K562 (cell line): ENCODE measurements around the gene LPCAT2. TPM values are rescaled to one million over a fixed set of nuclear protein-coding genes. Genes with fewer than 3 reads are reported as not detected.

ENCODE experiments used
- ATAC-seq: fragments of 200-7000 bp; cut with Tn5 transposase; 3 replicates; pipeline ENCODE4 v1.9.1; 2020; ENCODE audit warnings: moderate library complexity
- BruUV-seq: library from RNA; stranded (reverse); fragments of 400-500 nt; replicated peaks from 2 replicates; lab custom pipeline; 2021; lab: Mats Ljungman, UMichigan
- CTCF ChIA-PET: fragments of 300-600 bp; formaldehyde crosslinking; extraction: SDS; loops from one replicate; lab custom pipeline; 2021; ENCODE audit warnings: low intra/inter-chr PET ratio; lab: Yijun Ruan, JAX
- POLR2A ChIA-PET: fragments of 300-600, 350-650 bp; sonication (Branson Sonifier 250); formaldehyde crosslinking; extraction: SDS; loops from one replicate; lab custom pipeline; 2021; ENCODE audit warnings: antibody characterized with exemption, inconsistent platforms; lab: Yijun Ruan, JAX
- DNase-seq, 4 experiments: peaks; one replicate each; pipeline versions ENCODE4 v3.0.0 to v3.0.0-alpha.2; 2011 to 2018; ENCODE audit warnings: low spot score in 3 of 4, mixed read lengths in 3 of 4; ENCODE audit errors: extremely low read depth in 1 of 4
- FAIRE-seq: peaks from 2 replicates; lab custom pipeline; 2011; peaks lifted over from hg19 to GRCh38; lab: Jason Lieb, UNC
- H2AFZ ChIP-seq: 2 replicates; pipeline ENCODE4 v1.6.0; 2011; ENCODE audit warnings: low read depth, low read length, control low read depth, inconsistent platforms
- H3K27ac ChIP-seq: fragments of 200-600 bp; 3 replicates; pipeline ENCODE4 v1.8.0; 2011; ENCODE audit warnings: low read depth, mild to moderate bottlenecking, control low read depth, inconsistent platforms, low read length, moderate library complexity, mixed read lengths; ENCODE audit errors: extremely low read depth
- H3K27me3 ChIP-seq, 2 experiments: fragments of 300-600 bp in 1 of 2; 2 replicates in 1 of 2; 3 replicates in 1 of 2; pipeline versions ENCODE4 v1.6.0 to v1.8.0; 2011; ENCODE audit warnings: inconsistent platforms in 2 of 2, low read length in 2 of 2, mild to moderate bottlenecking in 1 of 2, mixed read lengths in 1 of 2, moderate library complexity in 1 of 2; ENCODE audit not compliant: control insufficient read depth in 2 of 2, insufficient read depth in 2 of 2
- H3K36me3 ChIP-seq: fragments of 300-600 bp; 3 replicates; pipeline ENCODE4 v1.8.0; 2011; ENCODE audit warnings: mild to moderate bottlenecking, low read length, inconsistent platforms; ENCODE audit not compliant: control insufficient read depth, insufficient read depth
- H3K4me1 ChIP-seq, 2 experiments: fragments of 200-600 bp in 1 of 2; replicated peaks in 1 of 2; 2 replicates in 1 of 2; 3 replicates in 1 of 2; pipeline versions ENCODE4 v1.5.1 to v1.8.0; 2011; ENCODE audit warnings: inconsistent platforms in 2 of 2, low read length in 2 of 2, mild to moderate bottlenecking in 1 of 2, mixed read lengths in 1 of 2, moderate library complexity in 1 of 2; ENCODE audit not compliant: control insufficient read depth in 2 of 2, insufficient read depth in 2 of 2
- H3K4me2 ChIP-seq: 2 replicates; pipeline ENCODE4 v1.6.1; 2011; ENCODE audit warnings: low read length, control low read depth, inconsistent platforms, mixed read lengths; ENCODE audit not compliant: insufficient read depth
- H3K4me3 ChIP-seq: fragments of 200-600 bp; sonication (generic), shearing (Covaris generic); 2 replicates; pipeline ENCODE4 v1.5.1; 2016; ENCODE audit warnings: control low read depth, inconsistent platforms
- H3K79me2 ChIP-seq: fragments of 200-600 bp; 3 replicates; pipeline ENCODE4 v1.8.0; 2011; ENCODE audit warnings: low read length, inconsistent platforms; ENCODE audit not compliant: control insufficient read depth, insufficient read depth
- H3K9ac ChIP-seq, 2 experiments: 2 replicates each; pipeline versions ENCODE4 v1.6.0 to v1.6.1; 2011; ENCODE audit warnings: low read depth in 2 of 2, low read length in 2 of 2, control low read depth in 1 of 2, inconsistent platforms in 1 of 2, mild to moderate bottlenecking in 1 of 2, mixed read lengths in 1 of 2; ENCODE audit not compliant: insufficient read depth in 1 of 2
- H3K9me1 ChIP-seq: one replicate; pipeline ENCODE4 v1.6.0; 2011; ENCODE audit warnings: inconsistent platforms, mild to moderate bottlenecking, low read length, moderate library complexity; ENCODE audit not compliant: control insufficient read depth, insufficient read depth
- H3K9me3 ChIP-seq: replicated peaks from 2 replicates; pipeline ENCODE4 v1.5.1; 2011; ENCODE audit warnings: low read depth, low read length, inconsistent platforms; ENCODE audit not compliant: control insufficient read depth, insufficient read depth
- H4K20me1 ChIP-seq: replicated peaks from 2 replicates; pipeline ENCODE4 v1.6.1; 2011; ENCODE audit warnings: low read length, inconsistent platforms, mixed read lengths; ENCODE audit not compliant: control insufficient read depth, insufficient read depth
- ATF1 ChIP-seq, 2 experiments: fragments of 450-650 bp in 1 of 2; IDR thresholded peaks; 2 replicates each; pipeline ENCODE4 v1.6.1; 2016; ENCODE audit warnings: missing compliant biosample characterization in 1 of 2, missing genetic modification characterization in 1 of 2
- CBX1 ChIP-seq: sonication (generic); IDR thresholded peaks from 2 replicates; pipeline ENCODE4 v1.6.1; 2016; ENCODE audit warnings: antibody characterized with exemption, low read depth, mild to moderate bottlenecking
- CCNT2 ChIP-seq: IDR thresholded peaks from 2 replicates; pipeline ENCODE4 v1.6.1; 2011; ENCODE audit warnings: borderline replicate concordance, low read depth, mild to moderate bottlenecking, moderate library complexity, mixed read lengths, low read length; ENCODE audit not compliant: insufficient read length; ENCODE audit errors: extremely low read depth
- HMGN3 ChIP-seq: IDR thresholded peaks from 2 replicates; pipeline ENCODE4 v1.6.1; 2011; ENCODE audit warnings: borderline replicate concordance, low read depth, mild to moderate bottlenecking, mixed read lengths, low read length; ENCODE audit not compliant: insufficient read length; ENCODE audit errors: extremely low read depth
- IRF2 ChIP-seq: sonication (generic); formaldehyde crosslinking; IDR thresholded peaks from 2 replicates; pipeline ENCODE4 v1.8.1; 2022; ENCODE audit warnings: mild to moderate bottlenecking, missing genetic modification reagents
- MAZ ChIP-seq, 2 experiments: fragments of 450-650 bp in 1 of 2; sonication (generic) in 1 of 2; formaldehyde crosslinking; IDR thresholded peaks in 1 of 2; conservative IDR thresholded peaks in 1 of 2; 2 replicates each; pipeline versions ENCODE4 v1.4.0 to v1.5.0; 2020; ENCODE audit warnings: mild to moderate bottlenecking in 1 of 2, missing genetic modification reagents in 1 of 2
- MED1 ChIP-seq: sonication (generic); formaldehyde crosslinking; IDR thresholded peaks from 2 replicates; pipeline ENCODE4 v1.8.1; 2023; ENCODE audit warnings: missing genetic modification reagents, borderline replicate concordance
- PHTF2 ChIP-seq: fragments of 250-450 bp; sonication (Bioruptor Pico); IDR thresholded peaks from 2 replicates; pipeline ENCODE4 v1.5.0; 2021; ENCODE audit warnings: mild to moderate bottlenecking
- SPI1 ChIP-seq: IDR thresholded peaks from 2 replicates; pipeline ENCODE4 v1.6.1; 2011; ENCODE audit warnings: low read depth, low read length, control low read depth, borderline replicate concordance
- TEAD4 ChIP-seq, 2 experiments: sonication (generic) in 1 of 2; formaldehyde crosslinking in 1 of 2; IDR thresholded peaks; 2 replicates each; pipeline versions ENCODE4 v1.6.1 to v1.8.0; 2012 to 2022; ENCODE audit warnings: borderline replicate concordance in 1 of 2, inconsistent platforms in 1 of 2, low read length in 1 of 2, mild to moderate bottlenecking in 1 of 2, missing genetic modification reagents in 1 of 2
- ZNF431 ChIP-seq: sonication (generic); formaldehyde crosslinking; IDR thresholded peaks from 2 replicates; pipeline ENCODE4 v1.8.0; 2022; ENCODE audit warnings: mild to moderate bottlenecking, missing genetic modification reagents
- ZNF79 ChIP-seq: fragments of 250-450 bp; sonication (Bioruptor Pico); IDR thresholded peaks from 2 replicates; pipeline ENCODE4 v1.4.0; 2020; ENCODE audit warnings: low read depth, mild to moderate bottlenecking, moderate library complexity
- WGBS: fragments of 100-300 bp; shearing (Covaris generic); methylation state at CpG from one replicate; pipeline ENCODE4 v1.1.6; 2016; ENCODE audit warnings: low coverage, mixed read lengths; ENCODE audit not compliant: insufficient coverage; ENCODE audit errors: missing lambda C conversion rate; 5-methylcytosine and 5-hydroxymethylcytosine counted together
- in situ Hi-C: fragments of 300-500 bp; cut with MboI; formaldehyde crosslinking; loops from 4 replicates; pipeline ENCODE4 v1.15.0; 2018; ENCODE audit warnings: inconsistent platforms, mixed read lengths
- intact Hi-C: fragments of 100-400 bp; cut with micrococcal nuclease; formaldehyde crosslinking; loops from 2 replicates; pipeline ENCODE4 v1.14.2; 2022
- polyA plus RNA-seq, 8 experiments: library from polyadenylated mRNA; depleted of rRNA in 4 of 8; stranded (reverse) in 5 of 8; unstranded in 3 of 8; fragments of >200 nt; fragmentation: Nextera tagmentation in 2 of 8; fragmentation: Illumina TruSeq in 1 of 8; extraction: Ambion mirVana in 2 of 8; extraction: Trizol in 1 of 8; gene quantifications; 2 replicates each; pipeline versions ENCODE4 v1.2.1 to v1.2.3, GENCODE V29; 2011 to 2014; ENCODE audit warnings: inconsistent platforms in 1 of 8, missing spikeins in 1 of 8
- total RNA-seq, 7 experiments: library from RNA; depleted of rRNA in 6 of 7; stranded (reverse); fragments of >200 nt in 6 of 7; fragmentation: Illumina TruSeq in 2 of 7; extraction: Trizol in 2 of 7; gene quantifications; 2 replicates each; pipeline versions ENCODE4 v1.2.1 to v1.2.3, GENCODE V29; 2011 to 2021; ENCODE audit warnings: low replicate concordance in 1 of 7
- TF ChIP-seq, protein P1 (sequence below): conservative IDR thresholded peaks from 2 replicates; pipeline ENCODE4 v1.6.1; 2011; ENCODE audit warnings: low read depth, mild to moderate bottlenecking, low read length; ENCODE audit not compliant: control insufficient read depth
- TF ChIP-seq, protein P2 (sequence below): fragments of 450-650 bp; IDR thresholded peaks from 2 replicates; pipeline ENCODE4 v1.6.1; 2018; ENCODE audit warnings: mild to moderate bottlenecking, low read depth; ENCODE audit not compliant: partially characterized antibody
- TF ChIP-seq, protein P3 (sequence below): IDR thresholded peaks from 2 replicates; pipeline ENCODE4 v1.6.1; 2011; ENCODE audit not compliant: insufficient read length; ENCODE audit errors: extremely low read depth
- TF ChIP-seq, protein P4 (sequence below): fragments of 250-450 bp; sonication (Bioruptor Pico); IDR thresholded peaks from 2 replicates; pipeline ENCODE4 v1.5.0; 2021

The LPCAT2 gene
- total and polyA plus RNA-seq, 9 of the 15 experiments (the other 6 are each of a cell fraction or from before 2014, with no cell fraction given), result 2.9 to 15.0 (median 7.3) TPM

DNA sequence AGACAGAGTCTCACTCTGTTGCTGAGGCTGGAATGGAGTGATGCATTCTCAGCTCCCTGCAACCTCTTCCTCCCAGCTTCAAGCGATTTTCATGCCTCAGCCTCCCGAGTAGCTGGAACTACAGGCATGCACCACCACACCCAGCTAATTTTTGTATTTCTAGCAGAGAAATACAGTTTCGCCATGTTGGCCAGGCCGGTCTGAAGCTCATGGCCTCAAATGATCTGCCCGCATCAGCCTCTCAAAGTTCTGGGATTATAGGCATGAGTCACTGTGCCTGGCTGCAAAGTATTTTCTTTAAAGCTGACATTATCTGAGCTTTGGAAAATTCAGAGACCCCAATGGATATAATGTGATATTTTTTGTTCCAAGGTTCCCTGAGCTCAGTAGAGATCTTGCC, 115.8 kb downstream of the LPCAT2 start:
- peaks cover 5 to 16% of the 10 kb centered on the region in 2 experiments; a peak in 3 of 5 replicates for H3K4me1 ChIP-seq
- BruUV-seq, result no TSS peak
- H2AFZ ChIP-seq, result no peak overlapping the region
- in situ Hi-C loops, result no loop called here
- no peak overlapping the region for H3K9ac ChIP-seq
- H4K20me1 ChIP-seq, result no peaks in the 10 kb centered on the region
- CTCF ChIA-PET, result no interaction called here
- no peaks in the 10 kb centered on the region for H3K9me1 ChIP-seq
- 0 out of 5 replicates have a peak, but pooled peaks cover 0 to 3% of the 10 kb centered on the region in 2 experiments for H3K27me3 ChIP-seq
- no peaks in the 10 kb centered on the region for H3K36me3 ChIP-seq
- H3K4me3 ChIP-seq, result no peak overlapping the region
- DNase-seq (no peak), ATAC-seq (no peak), FAIRE-seq (no peak)
- POLR2A ChIA-PET, result interaction anchor here (0.6 to 1.1 kb wide), 2 partner anchors 8 to 378 kb away, joined by 3 read pairs; no protein-coding TSS in a partner anchor
- H3K9me3 ChIP-seq, result no peaks in the 10 kb centered on the region
- intact Hi-C loops, result no loop called here
- H3K27ac ChIP-seq, result no peak overlapping the region
- H3K4me2 ChIP-seq, result no peak overlapping the region
- no peaks in the 10 kb centered on the region for H3K79me2 ChIP-seq
- 4% methylated on average over 5 of the region's 5 CpGs for WGBS
- TF ChIP-seq, protein P1, sequence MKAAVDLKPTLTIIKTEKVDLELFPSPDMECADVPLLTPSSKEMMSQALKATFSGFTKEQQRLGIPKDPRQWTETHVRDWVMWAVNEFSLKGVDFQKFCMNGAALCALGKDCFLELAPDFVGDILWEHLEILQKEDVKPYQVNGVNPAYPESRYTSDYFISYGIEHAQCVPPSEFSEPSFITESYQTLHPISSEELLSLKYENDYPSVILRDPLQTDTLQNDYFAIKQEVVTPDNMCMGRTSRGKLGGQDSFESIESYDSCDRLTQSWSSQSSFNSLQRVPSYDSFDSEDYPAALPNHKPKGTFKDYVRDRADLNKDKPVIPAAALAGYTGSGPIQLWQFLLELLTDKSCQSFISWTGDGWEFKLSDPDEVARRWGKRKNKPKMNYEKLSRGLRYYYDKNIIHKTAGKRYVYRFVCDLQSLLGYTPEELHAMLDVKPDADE, result no peak
- no peak for TF ChIP-seq CBX1
- TF ChIP-seq, protein P2, sequence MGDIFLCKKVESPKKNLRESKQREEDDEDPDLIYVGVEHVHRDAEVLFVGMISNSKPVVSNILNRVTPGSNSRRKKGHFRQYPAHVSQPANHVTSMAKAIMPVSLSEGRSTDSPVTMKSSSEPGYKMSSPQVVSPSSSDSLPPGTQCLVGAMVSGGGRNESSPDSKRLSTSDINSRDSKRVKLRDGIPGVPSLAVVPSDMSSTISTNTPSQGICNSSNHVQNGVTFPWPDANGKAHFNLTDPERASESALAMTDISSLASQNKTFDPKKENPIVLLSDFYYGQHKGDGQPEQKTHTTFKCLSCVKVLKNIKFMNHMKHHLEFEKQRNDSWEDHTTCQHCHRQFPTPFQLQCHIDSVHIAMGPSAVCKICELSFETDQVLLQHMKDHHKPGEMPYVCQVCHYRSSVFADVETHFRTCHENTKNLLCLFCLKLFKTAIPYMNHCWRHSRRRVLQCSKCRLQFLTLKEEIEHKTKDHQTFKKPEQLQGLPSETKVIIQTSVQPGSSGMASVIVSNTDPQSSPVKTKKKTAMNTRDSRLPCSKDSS, result no peak
- TF ChIP-seq, protein P3, sequence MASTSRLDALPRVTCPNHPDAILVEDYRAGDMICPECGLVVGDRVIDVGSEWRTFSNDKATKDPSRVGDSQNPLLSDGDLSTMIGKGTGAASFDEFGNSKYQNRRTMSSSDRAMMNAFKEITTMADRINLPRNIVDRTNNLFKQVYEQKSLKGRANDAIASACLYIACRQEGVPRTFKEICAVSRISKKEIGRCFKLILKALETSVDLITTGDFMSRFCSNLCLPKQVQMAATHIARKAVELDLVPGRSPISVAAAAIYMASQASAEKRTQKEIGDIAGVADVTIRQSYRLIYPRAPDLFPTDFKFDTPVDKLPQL, result no peak
- no peak for TF ChIP-seq ATF1 (CRISPR knock-in tag; IDR thresholded peaks at IDR 0.05)
- no peak for TF ChIP-seq ATF1 (tag; IDR thresholded peaks at IDR 0.05)
- TF ChIP-seq IRF2, result no peak
- no peak for TF ChIP-seq MAZ (CRISPR knock-in tag; conservative IDR thresholded peaks at IDR 0.05 in 1 of 2, IDR thresholded peaks at IDR 0.05 in 1 of 2)
- TF ChIP-seq ZNF431 (CRISPR knock-in tag), result no peak
- TF ChIP-seq CCNT2, result no peak
- no peak for TF ChIP-seq TEAD4 (IDR thresholded peaks at IDR 0.05; ENCODE audit: low read length)
- no peak for TF ChIP-seq TEAD4 (CRISPR knock-in tag; IDR thresholded peaks at IDR 0.05; ENCODE audit: borderline replicate concordance)
- TF ChIP-seq PHTF2 (CRISPR knock-in tag), result no peak
- no peak for TF ChIP-seq SPI1
- TF ChIP-seq, protein P4, sequence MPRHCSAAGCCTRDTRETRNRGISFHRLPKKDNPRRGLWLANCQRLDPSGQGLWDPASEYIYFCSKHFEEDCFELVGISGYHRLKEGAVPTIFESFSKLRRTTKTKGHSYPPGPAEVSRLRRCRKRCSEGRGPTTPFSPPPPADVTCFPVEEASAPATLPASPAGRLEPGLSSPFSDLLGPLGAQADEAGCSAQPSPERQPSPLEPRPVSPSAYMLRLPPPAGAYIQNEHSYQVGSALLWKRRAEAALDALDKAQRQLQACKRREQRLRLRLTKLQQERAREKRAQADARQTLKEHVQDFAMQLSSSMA (CRISPR knock-in tag), result no peak
- no peak for TF ChIP-seq HMGN3
- no peak for TF ChIP-seq MED1 (CRISPR knock-in tag)
- TF ChIP-seq ZNF79 (CRISPR knock-in tag), result no peak
